Measurements from ENCODE around the gene DLD. TPM values are rescaled to one million over a fixed set of nuclear protein-coding genes. Genes with fewer than 3 reads are reported as not detected.

DLD gene
- total and polyA plus RNA-seq, 2 experiments from 2014 or later = 84.9 to 129 TPM

- H3K9me3 ChIP-seq (ENCODE audit: low read depth) = no peaks in the 10 kb centered on the region
- no peak for DNase-seq (ENCODE audit: low spot score)
- no peak overlapping the region for H3K4me3 ChIP-seq
- no peak overlapping the region for H3K4me2 ChIP-seq
- no peak overlapping the region for H3K27ac ChIP-seq
- no peaks in the 10 kb centered on the region for H3K9me2 ChIP-seq (replicated peaks; ENCODE audit: insufficient read depth)
- H4K20me1 ChIP-seq (ENCODE audit: insufficient read depth, poor library complexity, severe bottlenecking) = no peaks in the 10 kb centered on the region
- no peaks in the 10 kb centered on the region for H3K27me3 ChIP-seq
- TF ChIP-seq EZH2phosphoT487 (IDR thresholded peaks at IDR 0.05; ENCODE audit: low read depth, severe bottlenecking, unreplicated experiment) = no peak
- no peak for TF ChIP-seq CTCF (IDR thresholded peaks at IDR 0.05; ENCODE audit: poor library complexity)
- TF ChIP-seq EZH2 (IDR thresholded peaks at IDR 0.05; ENCODE audit: borderline replicate concordance) = no peak
- H2AFZ ChIP-seq = no peak overlapping the region
- H3K79me2 ChIP-seq = peaks cover 28% of the 10 kb centered on the region
- no peaks in the 10 kb centered on the region for H3K4me1 ChIP-seq (ENCODE audit: insufficient read depth)
- WGBS (ENCODE audit: low lambda C conversion rate, missing lambda C conversion rate) = 100% methylated on average over 2 of the region's 2 CpGs
- no peaks in the 10 kb centered on the region for H3K36me3 ChIP-seq (replicated peaks; ENCODE audit: insufficient read depth, low read depth)
Measured at GRCh38 chr7:107913851-107914250, 22.9 kb downstream of the DLD start.

GRCh38 chr7:107914831-107915230 is 23.8 kb downstream of the DLD start:
- WGBS (ENCODE audit: low lambda C conversion rate, missing lambda C conversion rate) = 56% methylated on average over 1 of the region's 1 CpG
- no peak for TF ChIP-seq EZH2 (IDR thresholded peaks at IDR 0.05; ENCODE audit: borderline replicate concordance)
- TF ChIP-seq CTCF (IDR thresholded peaks at IDR 0.05; ENCODE audit: poor library complexity) = no peak
- no peak for TF ChIP-seq EZH2phosphoT487 (IDR thresholded peaks at IDR 0.05; ENCODE audit: low read depth, severe bottlenecking, unreplicated experiment)
- DNase-seq (ENCODE audit: low spot score) = no peak
- H2AFZ ChIP-seq = no peak overlapping the region
- no peak overlapping the region for H3K27ac ChIP-seq
- H3K36me3 ChIP-seq (replicated peaks; ENCODE audit: insufficient read depth, low read depth) = no peaks in the 10 kb centered on the region
- no peak overlapping the region for H3K4me3 ChIP-seq
- H3K9me2 ChIP-seq (replicated peaks; ENCODE audit: insufficient read depth) = no peaks in the 10 kb centered on the region
- H3K4me2 ChIP-seq = no peak overlapping the region
- H3K4me1 ChIP-seq (ENCODE audit: insufficient read depth) = no peaks in the 10 kb centered on the region
- H3K9me3 ChIP-seq (ENCODE audit: low read depth) = no peaks in the 10 kb centered on the region
- H3K79me2 ChIP-seq = peaks cover 28% of the 10 kb centered on the region
- no peaks in the 10 kb centered on the region for H4K20me1 ChIP-seq (ENCODE audit: insufficient read depth, poor library complexity, severe bottlenecking)
- H3K27me3 ChIP-seq = no peaks in the 10 kb centered on the region

- no peaks in the 10 kb centered on the region for H3K9me3 ChIP-seq (ENCODE audit: low read depth)
- H3K4me3 ChIP-seq = no peak overlapping the region
- H2AFZ ChIP-seq = no peak overlapping the region
- no peak overlapping the region for H3K27ac ChIP-seq
- TF ChIP-seq EZH2phosphoT487 (IDR thresholded peaks at IDR 0.05; ENCODE audit: low read depth, severe bottlenecking, unreplicated experiment) (no peak), EZH2 (IDR thresholded peaks at IDR 0.05; ENCODE audit: borderline replicate concordance) (no peak), CTCF (IDR thresholded peaks at IDR 0.05; ENCODE audit: poor library complexity) (no peak)
- no peaks in the 10 kb centered on the region for H3K36me3 ChIP-seq (replicated peaks; ENCODE audit: insufficient read depth, low read depth)
- H3K9me2 ChIP-seq (replicated peaks; ENCODE audit: insufficient read depth) = no peaks in the 10 kb centered on the region
- no peak for DNase-seq (ENCODE audit: low spot score)
- no peaks in the 10 kb centered on the region for H3K27me3 ChIP-seq
- no peak overlapping the region for H3K4me2 ChIP-seq
- no peaks in the 10 kb centered on the region for H4K20me1 ChIP-seq (ENCODE audit: insufficient read depth, poor library complexity, severe bottlenecking)
- H3K4me1 ChIP-seq (ENCODE audit: insufficient read depth) = no peaks in the 10 kb centered on the region
- H3K79me2 ChIP-seq = peaks cover 28% of the 10 kb centered on the region
- WGBS (ENCODE audit: low lambda C conversion rate, missing lambda C conversion rate) = 100% methylated on average over 2 of the region's 2 CpGs
Measured at GRCh38 chr7:107915541-107915940, 24.6 kb downstream of the DLD start.
